Ishikawa (cell line): ENCODE results near the gene CCDC188.

Experiments used
- CEBPB ChIP-seq: IDR thresholded peaks from 2 replicates; pipeline ENCODE4 v1.6.1; 2012
- CREB1 ChIP-seq: IDR thresholded peaks from 2 replicates; pipeline ENCODE4 v1.6.1; 2012; ENCODE audit warnings: low read depth
- EGR1 ChIP-seq: IDR thresholded peaks from 2 replicates; pipeline ENCODE4 v1.6.1; 2012
- EP300 ChIP-seq: IDR thresholded peaks from 2 replicates; pipeline ENCODE4 v1.6.1; 2012; ENCODE audit warnings: borderline replicate concordance
- FOXM1 ChIP-seq: IDR thresholded peaks from 2 replicates; pipeline ENCODE4 v1.6.1; 2012; ENCODE audit warnings: low read depth, borderline replicate concordance
- MAX ChIP-seq: IDR thresholded peaks from 2 replicates; pipeline ENCODE4 v1.6.1; 2012
- NFIC ChIP-seq: IDR thresholded peaks from 2 replicates; pipeline ENCODE4 v1.6.1; 2012
- RAD21 ChIP-seq: IDR thresholded peaks from 2 replicates; pipeline ENCODE4 v1.6.1; 2012; ENCODE audit warnings: low read depth
- REST ChIP-seq: IDR thresholded peaks from 2 replicates; pipeline ENCODE4 v1.6.1; 2012; ENCODE audit warnings: low read depth, mild to moderate bottlenecking
- TAF1 ChIP-seq: IDR thresholded peaks from 2 replicates; pipeline ENCODE4 v1.6.1; 2012; ENCODE audit warnings: low read depth, mild to moderate bottlenecking
- TCF12 ChIP-seq: IDR thresholded peaks from 2 replicates; pipeline ENCODE4 v1.6.1; 2012; ENCODE audit warnings: low read depth
- TEAD4 ChIP-seq: IDR thresholded peaks from 2 replicates; pipeline ENCODE4 v1.6.1; 2012
- USF1 ChIP-seq: IDR thresholded peaks from 2 replicates; pipeline ENCODE4 v1.6.1; 2012
- YY1 ChIP-seq: IDR thresholded peaks from 2 replicates; pipeline ENCODE4 v1.6.1; 2012; ENCODE audit warnings: low read depth
- ZBTB7A ChIP-seq: IDR thresholded peaks from 2 replicates; pipeline ENCODE4 v1.6.1; 2012; ENCODE audit warnings: low read depth

CCDC188 gene

GRCh38 chr22:20183101-20183500, 32.2 kb upstream of the CCDC188 start:
- TF ChIP-seq RAD21, result no peak

GRCh38 chr22:20182365-20182764, 31.5 kb upstream of the CCDC188 start:
- no peak for TF ChIP-seq EGR1
- TF ChIP-seq EP300, result no peak
- TF ChIP-seq MAX, result no peak
- no peak for TF ChIP-seq CEBPB
- TF ChIP-seq ZBTB7A, result no peak
- no peak for TF ChIP-seq CREB1
- TF ChIP-seq REST, result no peak
- TF ChIP-seq TAF1, result no peak
- TF ChIP-seq YY1, result no peak
- no peak for TF ChIP-seq USF1
- TF ChIP-seq RAD21, result no peak
- no peak for TF ChIP-seq NFIC
- no peak for TF ChIP-seq TCF12
- no peak for TF ChIP-seq FOXM1

- TF ChIP-seq ZBTB7A (no peak), TEAD4 (no peak), USF1 (no peak), RAD21 (no peak), EGR1 (no peak), CREB1 (no peak), TCF12 (no peak), EP300 (no peak), REST (no peak), TAF1 (no peak), CEBPB (no peak), MAX (no peak), NFIC (no peak)
Observed at GRCh38 chr22:20181884-20182236, 31.0 kb upstream of the CCDC188 start.

GRCh38 chr22:20181194-20181883, 30.5 kb upstream of the CCDC188 start:
- TF ChIP-seq EP300 (no peak), YY1 (no peak), ZBTB7A (no peak), CREB1 (no peak), CEBPB (no peak), FOXM1 (no peak), USF1 (no peak)

- TF ChIP-seq USF1 (no peak), EGR1 (no peak), YY1 (no peak), CREB1 (no peak), EP300 (no peak)
Observed at GRCh38 chr22:20180640-20181039, 29.8 kb upstream of the CCDC188 start.

GRCh38 chr22:20180245-20180630, 29.4 kb upstream of the CCDC188 start:
- TF ChIP-seq EP300 (no peak), NFIC (no peak), CEBPB (no peak), FOXM1 (no peak), MAX (no peak), USF1 (no peak), CREB1 (no peak), ZBTB7A (no peak), YY1 (no peak), TAF1 (no peak), TCF12 (no peak), RAD21 (no peak), REST (no peak)
